HCT116 (cell line): ENCODE measurements around the gene CAPN9. TPM values are rescaled to one million over a fixed set of nuclear protein-coding genes. Genes with fewer than 3 reads are reported as not detected.

Experiments
- ATAC-seq: fragments of 200-7000 bp; cut with Tn5 transposase; 2 replicates; pipeline ENCODE4 v1.9.1; 2020; ENCODE audit warnings: mild to moderate bottlenecking, moderate library complexity
- BruUV-seq: library from RNA; stranded (reverse); fragments of 400-500 nt; replicated peaks from 2 replicates; lab custom pipeline; 2021; lab: Mats Ljungman, UMichigan
- CTCF ChIA-PET: fragments of 300-600 bp; sonication (Branson Sonifier 250); formaldehyde crosslinking; loops from one replicate; lab custom pipeline; 2021; ENCODE audit warnings: antibody characterized with exemption; lab: Charles Lee
- POLR2A ChIA-PET: fragments of 300-600, 350-600 bp; sonication (Branson Sonifier 250); formaldehyde crosslinking; loops from one replicate; lab custom pipeline; 2021; ENCODE audit warnings: antibody characterized with exemption; lab: Charles Lee
- RAD21 ChIA-PET, 2 experiments: fragments of 300-600 bp; sonication (Branson Sonifier 250); formaldehyde crosslinking; loops; one replicate each; lab custom pipeline; 2023; ENCODE audit warnings: low total read pairs in 2 of 2; ENCODE audit not compliant: uncharacterized antibody in 2 of 2, unreplicated experiment in 2 of 2, low non-redundant PET in 1 of 2; lab: Charles Lee
- DNase-seq: peaks from one replicate; pipeline ENCODE4 v3.0.0-alpha.2; 2010; ENCODE audit warnings: low read depth, low spot score
- H2AFZ ChIP-seq: fragments of 200-600 bp; shearing (Covaris generic), sonication (generic); 2 replicates; pipeline ENCODE4 v1.6.1; 2017; ENCODE audit warnings: low read depth, mixed run types, mixed read lengths, antibody characterized with exemption, low read length; ENCODE audit not compliant: poor library complexity, severe bottlenecking
- H3K27ac ChIP-seq: 2 replicates; pipeline ENCODE4 v1.5.1; 2012; ENCODE audit warnings: low read depth, low read length
- H3K27me3 ChIP-seq: fragments of 200-600 bp; sonication (generic); 2 replicates; pipeline ENCODE4 v1.6.1; 2016; ENCODE audit warnings: mixed run types, low read length, mixed read lengths; ENCODE audit not compliant: insufficient read depth
- H3K36me3 ChIP-seq, 2 experiments: fragments of 200-500 bp in 1 of 2; fragments of 200-600 bp in 1 of 2; sonication (Bioruptor generic) in 1 of 2; sonication (generic) in 1 of 2; 2 replicates each; pipeline versions ENCODE4 v1.5.1 to v1.6.1; 2014 to 2016; ENCODE audit warnings: low read length in 2 of 2, inconsistent platforms in 1 of 2, mixed read lengths in 1 of 2, mixed run types in 1 of 2; ENCODE audit not compliant: insufficient read depth in 2 of 2, control insufficient read depth in 1 of 2
- H3K4me1 ChIP-seq, 2 experiments: fragments of 200-600 bp in 1 of 2; sonication (generic) in 1 of 2; 2 replicates each; pipeline versions ENCODE4 v1.5.1 to v1.6.1; 2012 to 2017; ENCODE audit warnings: low read length in 2 of 2, inconsistent platforms in 1 of 2, mild to moderate bottlenecking in 1 of 2, mixed read lengths in 1 of 2, mixed run types in 1 of 2, moderate library complexity in 1 of 2; ENCODE audit not compliant: insufficient read depth in 2 of 2, control insufficient read depth in 1 of 2
- H3K4me2 ChIP-seq: fragments of 200-600 bp; sonication (generic); 2 replicates; pipeline ENCODE4 v1.6.1; 2017; ENCODE audit warnings: mixed run types, low read length, mixed read lengths
- H3K4me3 ChIP-seq, 2 experiments: fragments of 200-600 bp in 1 of 2; sonication (generic) in 1 of 2; replicated peaks in 1 of 2; 2 replicates each; pipeline ENCODE4 v1.5.1; 2011 to 2016; ENCODE audit warnings: low read length in 2 of 2, control low read depth in 1 of 2, low read depth in 1 of 2, mild to moderate bottlenecking in 1 of 2, mixed read lengths in 1 of 2, mixed run types in 1 of 2
- H3K79me2 ChIP-seq: fragments of 200-600 bp; sonication (generic); 2 replicates; pipeline ENCODE4 v1.6.1; 2017; ENCODE audit warnings: mild to moderate bottlenecking, mixed run types, low read length, moderate library complexity, mixed read lengths; ENCODE audit not compliant: insufficient read depth
- H3K9ac ChIP-seq: fragments of 200-600 bp; sonication (generic); 2 replicates; pipeline ENCODE4 v1.6.1; 2016; ENCODE audit warnings: low read length, mixed read lengths
- H3K9me2 ChIP-seq: fragments of 200-600 bp; sonication (generic), shearing (Covaris generic); 2 replicates; pipeline ENCODE4 v1.6.1; 2017; ENCODE audit warnings: mixed run types, mild to moderate bottlenecking, moderate library complexity; ENCODE audit not compliant: insufficient read depth
- H3K9me3 ChIP-seq, 2 experiments: fragments of 200-500 bp in 1 of 2; fragments of 200-600 bp in 1 of 2; sonication (Bioruptor generic) in 1 of 2; sonication (generic) in 1 of 2; 2 replicates each; pipeline ENCODE4 v1.6.1; 2014 to 2017; ENCODE audit warnings: low read length in 2 of 2, mixed read lengths in 2 of 2, inconsistent platforms in 1 of 2, low read depth in 1 of 2, mild to moderate bottlenecking in 1 of 2, mixed run types in 1 of 2, moderate library complexity in 1 of 2; ENCODE audit not compliant: control insufficient read depth in 1 of 2, insufficient read depth in 1 of 2
- H4K20me1 ChIP-seq: fragments of 200-600 bp; sonication (generic), shearing (Covaris generic); 2 replicates; pipeline ENCODE4 v1.6.1; 2017; ENCODE audit warnings: mixed run types, mild to moderate bottlenecking, moderate library complexity; ENCODE audit not compliant: insufficient read depth
- CBX3 ChIP-seq: IDR thresholded peaks from 2 replicates; pipeline ENCODE4 v1.6.1; 2012; ENCODE audit warnings: low read depth
- EGR1 ChIP-seq: IDR thresholded peaks from 2 replicates; pipeline ENCODE4 v1.6.1; 2012; ENCODE audit warnings: low read depth
- ELF1 ChIP-seq: IDR thresholded peaks from 2 replicates; pipeline ENCODE4 v1.6.1; 2012; ENCODE audit warnings: low read depth, borderline replicate concordance
- EZH2 ChIP-seq: fragments of 200-600 bp; sonication (generic); IDR thresholded peaks from 2 replicates; pipeline ENCODE4 v1.6.1; 2017; ENCODE audit warnings: antibody characterized with exemption, mixed run types
- EZH2phosphoT487 ChIP-seq: fragments of 200-600 bp; IDR thresholded peaks from 2 replicates; pipeline ENCODE4 v1.6.1; 2018; ENCODE audit warnings: antibody characterized with exemption, borderline replicate concordance
- FOSL1 ChIP-seq: IDR thresholded peaks from 2 replicates; pipeline ENCODE4 v1.6.1; 2012; ENCODE audit warnings: low read depth
- JUND ChIP-seq: IDR thresholded peaks from 2 replicates; pipeline ENCODE4 v1.6.1; 2012
- POLR2A ChIP-seq: IDR thresholded peaks from 2 replicates; pipeline ENCODE4 v1.7.0; 2011; ENCODE audit warnings: borderline replicate concordance; ENCODE audit not compliant: insufficient read depth, insufficient read length; ENCODE audit errors: extremely low read depth
- RAD21 ChIP-seq: IDR thresholded peaks from 2 replicates; pipeline ENCODE4 v1.6.1; 2012; ENCODE audit warnings: low read depth, mild to moderate bottlenecking
- SIN3A ChIP-seq: IDR thresholded peaks from 2 replicates; pipeline ENCODE4 v1.6.1; 2012; ENCODE audit warnings: low read depth
- SRF ChIP-seq: IDR thresholded peaks from 2 replicates; pipeline ENCODE4 v1.6.1; 2012; ENCODE audit warnings: low read depth
- TCF7L2 ChIP-seq: IDR thresholded peaks from 2 replicates; pipeline ENCODE4 v1.7.0; 2011; ENCODE audit warnings: borderline replicate concordance, inconsistent platforms; ENCODE audit not compliant: insufficient read depth, insufficient read length; ENCODE audit errors: extremely low read depth
- intact Hi-C: fragments of 100-400 bp; cut with micrococcal nuclease; formaldehyde crosslinking; loops from 2 replicates; pipeline ENCODE4 v1.10.0; 2022
- total RNA-seq: library from RNA; stranded (reverse); gene quantifications from one replicate; pipeline ENCODE4 v1.2.1, GENCODE V29; 2021; ENCODE audit not compliant: unreplicated experiment
- TF ChIP-seq, protein P1 (sequence below), 3 experiments: fragments of 200-600 bp in 1 of 3; sonication (generic) in 1 of 3; IDR thresholded peaks in 2 of 3; conservative IDR thresholded peaks in 1 of 3; 2 replicates each; pipeline ENCODE4 v1.5.1; 2012 to 2017; ENCODE audit warnings: low read depth in 2 of 3, low read length in 2 of 3, antibody characterized with exemption in 1 of 3, borderline replicate concordance in 1 of 3, control low read depth in 1 of 3, mild to moderate bottlenecking in 1 of 3, mixed read lengths in 1 of 3, mixed run types in 1 of 3, moderate library complexity in 1 of 3; ENCODE audit not compliant: insufficient read depth in 1 of 3

CAPN9 gene
- total RNA-seq, 1 experiment from 2014 or later: not detected

DNA sequence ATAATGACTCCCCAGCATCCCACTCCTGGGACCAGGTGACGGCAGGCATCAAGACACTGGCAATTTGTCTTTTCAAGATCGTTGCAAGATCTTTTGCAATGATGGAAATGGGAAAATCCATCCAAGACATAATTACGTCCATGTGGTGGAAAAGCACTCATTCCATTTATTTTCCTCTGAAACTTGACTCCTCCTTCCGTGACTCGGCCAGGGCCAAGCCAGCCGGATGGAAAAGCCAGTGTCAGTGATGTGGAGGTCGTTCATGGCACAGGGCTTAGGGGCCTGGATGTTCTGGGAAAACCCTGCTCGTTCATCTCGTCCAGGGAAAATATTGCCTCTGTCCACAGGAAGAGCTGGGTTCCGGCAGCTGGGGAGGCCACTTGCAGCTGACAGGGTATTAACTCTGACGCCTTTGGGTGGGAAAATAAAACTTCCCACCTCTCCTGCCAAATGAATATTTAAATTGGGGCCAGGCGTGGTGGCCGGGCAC is 74.9 kb downstream of the CAPN9 start:
- Histone ChIP-seq H3K9ac (no peak overlapping the region), H3K9me2 (no peaks in the 10 kb centered on the region), H2AFZ (no peak overlapping the region), H3K79me2 (no peaks in the 10 kb centered on the region), H3K27me3 (no peaks in the 10 kb centered on the region), H3K9me3 (no peaks in the 10 kb centered on the region), H3K27ac (no peak overlapping the region), H3K4me2 (no peak overlapping the region), H3K36me3 (no peaks in the 10 kb centered on the region), H3K4me1 (peaks cover 23 to 24% of the 10 kb centered on the region in 2 experiments), H3K4me3 (no peak overlapping the region), H4K20me1 (no peaks in the 10 kb centered on the region)
- TF ChIP-seq EZH2phosphoT487: no peak
- TF ChIP-seq TCF7L2: no peak
- TF ChIP-seq, protein P1, sequence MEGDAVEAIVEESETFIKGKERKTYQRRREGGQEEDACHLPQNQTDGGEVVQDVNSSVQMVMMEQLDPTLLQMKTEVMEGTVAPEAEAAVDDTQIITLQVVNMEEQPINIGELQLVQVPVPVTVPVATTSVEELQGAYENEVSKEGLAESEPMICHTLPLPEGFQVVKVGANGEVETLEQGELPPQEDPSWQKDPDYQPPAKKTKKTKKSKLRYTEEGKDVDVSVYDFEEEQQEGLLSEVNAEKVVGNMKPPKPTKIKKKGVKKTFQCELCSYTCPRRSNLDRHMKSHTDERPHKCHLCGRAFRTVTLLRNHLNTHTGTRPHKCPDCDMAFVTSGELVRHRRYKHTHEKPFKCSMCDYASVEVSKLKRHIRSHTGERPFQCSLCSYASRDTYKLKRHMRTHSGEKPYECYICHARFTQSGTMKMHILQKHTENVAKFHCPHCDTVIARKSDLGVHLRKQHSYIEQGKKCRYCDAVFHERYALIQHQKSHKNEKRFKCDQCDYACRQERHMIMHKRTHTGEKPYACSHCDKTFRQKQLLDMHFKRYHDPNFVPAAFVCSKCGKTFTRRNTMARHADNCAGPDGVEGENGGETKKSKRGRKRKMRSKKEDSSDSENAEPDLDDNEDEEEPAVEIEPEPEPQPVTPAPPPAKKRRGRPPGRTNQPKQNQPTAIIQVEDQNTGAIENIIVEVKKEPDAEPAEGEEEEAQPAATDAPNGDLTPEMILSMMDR (IDR thresholded peaks at IDR 0.05 in 2 of 3, conservative IDR thresholded peaks at IDR 0.05 in 1 of 3; ENCODE audit: borderline replicate concordance in 1 of 3, insufficient read depth in 1 of 3, low read depth in 2 of 3, low read length in 2 of 3): no peak
- TF ChIP-seq POLR2A: no peak
- TF ChIP-seq SIN3A: no peak
- no peak for TF ChIP-seq RAD21
- TF ChIP-seq ELF1: no peak
- POLR2A ChIA-PET: no interaction called here
- intact Hi-C loops: no loop called here
- RAD21 ChIA-PET: interaction anchor here in 1 of 2 experiments (0.5 kb wide), 1 partner anchor 8 kb away, joined by 4 read pairs; no protein-coding TSS in a partner anchor
- BruUV-seq: no TSS peak
- CTCF ChIA-PET: no interaction called here
- no peak for ATAC-seq
- no peak for DNase-seq

DNA sequence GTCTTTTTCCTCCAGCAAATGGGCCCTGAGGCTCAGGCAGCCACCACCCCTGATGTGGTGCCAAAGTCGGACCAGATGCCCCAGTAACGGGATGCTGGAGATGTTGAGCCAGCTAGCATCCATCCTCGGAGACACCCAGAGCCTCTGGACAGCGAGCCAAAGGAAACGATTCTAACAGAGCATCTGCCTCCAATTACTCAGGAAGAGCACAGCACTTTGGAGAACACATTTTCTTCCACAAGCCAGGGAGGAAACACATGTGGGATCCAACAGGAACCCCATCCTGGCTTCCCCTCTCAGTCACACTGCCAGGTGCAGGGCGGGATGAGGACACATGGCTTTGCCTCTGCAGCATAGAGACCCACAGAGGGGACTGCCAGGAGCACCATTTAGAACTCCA is 76.2 kb downstream of the CAPN9 start:
- Histone ChIP-seq H3K27ac (no peak overlapping the region), H3K4me2 (no peak overlapping the region), H3K4me1 (peaks cover 23 to 24% of the 10 kb centered on the region in 2 experiments), H4K20me1 (no peaks in the 10 kb centered on the region), H3K79me2 (no peaks in the 10 kb centered on the region), H3K4me3 (no peak overlapping the region), H2AFZ (no peak overlapping the region), H3K9me2 (no peaks in the 10 kb centered on the region), H3K9me3 (no peaks in the 10 kb centered on the region), H3K36me3 (no peaks in the 10 kb centered on the region), H3K27me3 (no peaks in the 10 kb centered on the region), H3K9ac (no peak overlapping the region)
- CTCF ChIA-PET: no interaction called here
- no peak for ATAC-seq
- TF ChIP-seq RAD21 (no peak), CBX3 (no peak), FOSL1 (no peak), SRF (no peak), EZH2 (no peak), TCF7L2 (no peak), JUND (no peak), EGR1 (no peak)
- DNase-seq: no peak
- POLR2A ChIA-PET: no interaction called here
- RAD21 ChIA-PET: no interaction called here
- BruUV-seq: no TSS peak
- intact Hi-C loops: no loop called here
